Keratinocyte (primary cell): Measurements from ENCODE around the gene MGAT5B. TPM values are rescaled to one million over a fixed set of nuclear protein-coding genes. Genes with fewer than 3 reads are reported as not detected.

Experiments used
- DNase-seq: peaks from one replicate; pipeline ENCODE4 v3.0.0-alpha.2; 2011; ENCODE audit warnings: low read depth, missing footprints, low spot score
- FAIRE-seq: peaks from 2 replicates; lab custom pipeline; 2011; peaks lifted over from hg19 to GRCh38; lab: Jason Lieb, UNC
- H2AFZ ChIP-seq: 2 replicates; pipeline ENCODE4 v1.6.0; 2012; ENCODE audit warnings: low read length, control low read depth, inconsistent platforms; ENCODE audit not compliant: control insufficient read depth
- H3K27ac ChIP-seq: 2 replicates; pipeline ENCODE4 v1.5.1; 2011; ENCODE audit warnings: low read length; ENCODE audit not compliant: control insufficient read depth, insufficient read depth
- H3K27me3 ChIP-seq: 3 replicates; pipeline ENCODE4 v1.6.0; 2011; ENCODE audit warnings: low read length; ENCODE audit not compliant: control insufficient read depth, insufficient read depth; ENCODE audit errors: extremely low read depth
- H3K36me3 ChIP-seq, 2 experiments: 2 replicates in 1 of 2; 3 replicates in 1 of 2; pipeline ENCODE4 v1.5.1; 2011; ENCODE audit warnings: low read length in 2 of 2, mild to moderate bottlenecking in 1 of 2; ENCODE audit not compliant: control insufficient read depth in 2 of 2, insufficient read depth in 2 of 2; ENCODE audit errors: extremely low read depth in 1 of 2
- H3K4me1 ChIP-seq: 3 replicates; pipeline ENCODE4 v1.5.1; 2011; ENCODE audit warnings: low read length; ENCODE audit not compliant: control insufficient read depth, insufficient read depth; ENCODE audit errors: extremely low read depth
- H3K4me2 ChIP-seq: 3 replicates; pipeline ENCODE4 v1.6.0; 2011; ENCODE audit warnings: low read depth, low read length; ENCODE audit not compliant: control insufficient read depth, insufficient read depth; ENCODE audit errors: extremely low read depth
- H3K4me3 ChIP-seq, 3 experiments: fragments of 200-600 bp in 1 of 3; sonication (generic) in 1 of 3; 2 replicates in 2 of 3; 3 replicates in 1 of 3; pipeline ENCODE4 v1.5.1; 2011 to 2016; ENCODE audit warnings: low read length in 3 of 3, mild to moderate bottlenecking in 3 of 3, control low read depth in 2 of 3, inconsistent platforms in 1 of 3, low read depth in 1 of 3, mixed read lengths in 1 of 3, mixed run types in 1 of 3, moderate library complexity in 1 of 3; ENCODE audit not compliant: control insufficient read depth in 2 of 3, insufficient read depth in 2 of 3; ENCODE audit errors: extremely low read depth in 1 of 3
- H3K79me2 ChIP-seq: 2 replicates; pipeline ENCODE4 v1.6.0; 2012; ENCODE audit warnings: low read length; ENCODE audit not compliant: control insufficient read depth, insufficient read depth
- H3K9ac ChIP-seq: 3 replicates; pipeline ENCODE4 v1.6.0; 2011; ENCODE audit warnings: low read length; ENCODE audit not compliant: control insufficient read depth, insufficient read depth; ENCODE audit errors: extremely low read depth
- H3K9me1 ChIP-seq: 3 replicates; pipeline ENCODE4 v1.6.0; 2011; ENCODE audit warnings: low read length; ENCODE audit not compliant: control insufficient read depth, insufficient read depth; ENCODE audit errors: extremely low read depth
- H3K9me3 ChIP-seq: 2 replicates; pipeline ENCODE4 v1.5.1; 2012; ENCODE audit warnings: low read depth, low read length; ENCODE audit not compliant: control insufficient read depth
- H4K20me1 ChIP-seq: 3 replicates; pipeline ENCODE4 v1.6.0; 2011; ENCODE audit warnings: low read length; ENCODE audit not compliant: control insufficient read depth, insufficient read depth; ENCODE audit errors: extremely low read depth
- EZH2 ChIP-seq: IDR thresholded peaks from one replicate; pipeline ENCODE4 v1.6.1; 2012; ENCODE audit warnings: inconsistent platforms, mild to moderate bottlenecking, low read length, moderate library complexity
- dilution Hi-C: fragments of 300-500 bp; cut with MboI; formaldehyde crosslinking; loops from one replicate; pipeline ENCODE4 v1.7.0; 2020; ENCODE audit warnings: low sequenced_read_pairs; ENCODE audit not compliant: extremely low pct_ligation_motif_present
- polyA plus RNA-seq, 5 experiments: library from polyadenylated mRNA; depleted of rRNA in 3 of 5; stranded (reverse) in 3 of 5; stranded (forward) in 1 of 5; unstranded in 1 of 5; fragments of >200 nt; gene quantifications; 1 replicate in 1 of 5; 2 replicates in 3 of 5; 3 replicates in 1 of 5; pipeline versions ENCODE4 v1.2.1 to v1.2.3, GENCODE V29; 2011 to 2012; ENCODE audit warnings: missing spikeins in 2 of 5, low read depth in 1 of 5, low replicate concordance in 1 of 5
- TF ChIP-seq, protein P1 (sequence below), 3 experiments: IDR thresholded peaks in 1 of 3; conservative IDR thresholded peaks in 1 of 3; optimal IDR thresholded peaks in 1 of 3; 2 replicates in 2 of 3; 3 replicates in 1 of 3; pipeline versions ENCODE3 to v1.5.1; 2011; ENCODE audit warnings: low read length in 3 of 3, mild to moderate bottlenecking in 3 of 3, moderate library complexity in 2 of 3, control low read depth in 1 of 3, inconsistent platforms in 1 of 3; ENCODE audit not compliant: insufficient read depth in 2 of 3; ENCODE audit errors: extremely low read depth in 1 of 3

The MGAT5B gene
- polyA plus RNA-seq, 1 donor (not counting 4 experiments of a cell fraction or from before 2014, with no cell fraction given), result 0.29 TPM

DNA sequence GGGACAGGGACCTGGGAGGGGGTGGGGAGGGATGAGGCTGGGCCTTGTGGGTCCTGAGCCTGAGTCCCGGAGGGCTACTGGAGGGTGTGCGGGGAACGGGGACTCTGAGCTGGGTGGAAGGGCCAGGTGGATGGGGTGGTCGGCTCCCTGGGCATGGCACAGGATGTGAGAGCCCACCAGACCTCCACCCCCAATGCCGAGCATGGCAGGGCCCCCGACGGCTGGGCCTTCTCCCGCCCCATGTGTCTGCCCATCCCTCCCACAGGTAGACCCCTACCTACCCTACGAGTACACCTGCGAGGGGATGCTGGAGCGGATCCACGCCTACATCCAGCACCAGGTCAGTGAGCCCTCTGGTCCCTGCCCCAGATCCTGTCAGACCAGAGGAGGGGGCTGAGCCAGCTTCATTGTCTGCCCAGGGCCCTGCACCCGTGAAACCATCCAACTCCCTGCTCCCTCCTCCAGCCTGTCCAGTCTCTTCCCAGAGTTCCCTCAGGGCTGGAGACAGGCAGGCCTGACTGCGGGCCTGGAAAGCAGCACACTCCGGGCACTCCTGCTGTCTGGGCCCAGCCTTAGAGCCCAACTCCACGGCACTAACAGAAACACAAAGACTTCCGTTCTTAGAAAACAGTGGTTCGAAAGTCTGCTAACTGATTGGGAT, 78.0 kb downstream of the MGAT5B start:
- Histone ChIP-seq H2AFZ (no peak overlapping the region), H3K9me3 (no peaks in the 10 kb centered on the region), H3K27ac (no peak overlapping the region), H3K4me2 (no peak overlapping the region), H3K79me2 (no peaks in the 10 kb centered on the region), H3K4me1 (no peaks in the 10 kb centered on the region), H3K9ac (no peak overlapping the region), H4K20me1 (peaks cover 3% of the 10 kb centered on the region), H3K36me3 (no peaks in the 10 kb centered on the region), H3K4me3 (no peak overlapping the region), H3K9me1 (no peaks in the 10 kb centered on the region), H3K27me3 (peaks cover 42% of the 10 kb centered on the region)
- FAIRE-seq (no peak), DNase-seq (no peak)
- dilution Hi-C loops, result no loop called here
- TF ChIP-seq EZH2, result no peak
- TF ChIP-seq, protein P1, sequence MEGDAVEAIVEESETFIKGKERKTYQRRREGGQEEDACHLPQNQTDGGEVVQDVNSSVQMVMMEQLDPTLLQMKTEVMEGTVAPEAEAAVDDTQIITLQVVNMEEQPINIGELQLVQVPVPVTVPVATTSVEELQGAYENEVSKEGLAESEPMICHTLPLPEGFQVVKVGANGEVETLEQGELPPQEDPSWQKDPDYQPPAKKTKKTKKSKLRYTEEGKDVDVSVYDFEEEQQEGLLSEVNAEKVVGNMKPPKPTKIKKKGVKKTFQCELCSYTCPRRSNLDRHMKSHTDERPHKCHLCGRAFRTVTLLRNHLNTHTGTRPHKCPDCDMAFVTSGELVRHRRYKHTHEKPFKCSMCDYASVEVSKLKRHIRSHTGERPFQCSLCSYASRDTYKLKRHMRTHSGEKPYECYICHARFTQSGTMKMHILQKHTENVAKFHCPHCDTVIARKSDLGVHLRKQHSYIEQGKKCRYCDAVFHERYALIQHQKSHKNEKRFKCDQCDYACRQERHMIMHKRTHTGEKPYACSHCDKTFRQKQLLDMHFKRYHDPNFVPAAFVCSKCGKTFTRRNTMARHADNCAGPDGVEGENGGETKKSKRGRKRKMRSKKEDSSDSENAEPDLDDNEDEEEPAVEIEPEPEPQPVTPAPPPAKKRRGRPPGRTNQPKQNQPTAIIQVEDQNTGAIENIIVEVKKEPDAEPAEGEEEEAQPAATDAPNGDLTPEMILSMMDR (optimal IDR thresholded peaks at IDR 0.05 in 1 of 3, IDR thresholded peaks at IDR 0.05 in 1 of 3, conservative IDR thresholded peaks at IDR 0.05 in 1 of 3; ENCODE audit: extremely low read depth in 1 of 3, insufficient read depth in 2 of 3, low read length in 3 of 3), result no peak

DNA sequence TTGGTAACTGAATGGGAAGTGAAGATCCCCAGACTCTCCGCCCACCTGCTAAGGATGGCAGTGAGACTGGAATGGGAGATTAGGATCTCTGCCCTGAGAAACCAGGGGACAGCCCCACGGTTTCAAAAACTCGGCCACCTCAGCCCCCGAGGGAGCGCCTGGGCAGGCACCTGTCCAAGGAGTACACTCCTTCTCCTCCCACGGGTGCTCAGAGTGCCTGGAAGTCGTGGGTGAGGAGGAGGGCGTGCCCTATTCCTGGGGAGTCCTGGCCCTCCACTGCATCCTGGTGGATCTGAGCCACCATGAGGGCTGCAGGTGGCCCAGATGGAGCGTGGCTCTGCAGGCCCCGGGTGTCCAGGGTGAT, 78.5 kb downstream of the MGAT5B start:
- Histone ChIP-seq H3K9me3 (no peaks in the 10 kb centered on the region), H2AFZ (no peak overlapping the region), H3K9ac (no peak overlapping the region), H4K20me1 (peaks cover 3% of the 10 kb centered on the region), H3K4me1 (no peaks in the 10 kb centered on the region), H3K27ac (no peak overlapping the region), H3K9me1 (no peaks in the 10 kb centered on the region), H3K79me2 (no peaks in the 10 kb centered on the region), H3K4me2 (no peak overlapping the region), H3K36me3 (no peaks in the 10 kb centered on the region), H3K27me3 (peaks cover 40% of the 10 kb centered on the region), H3K4me3 (no peak overlapping the region)
- no peak for TF ChIP-seq EZH2
- TF ChIP-seq, protein P1 (optimal IDR thresholded peaks at IDR 0.05 in 1 of 3, IDR thresholded peaks at IDR 0.05 in 1 of 3, conservative IDR thresholded peaks at IDR 0.05 in 1 of 3; ENCODE audit: extremely low read depth in 1 of 3, insufficient read depth in 2 of 3, low read length in 3 of 3), result no peak
- FAIRE-seq, result no peak
- dilution Hi-C loops, result no loop called here
- no peak for DNase-seq
